ENCODE data around the gene MORC2.

The MORC2 gene

GRCh38 chr22:30889268-30889995 is 79.1 kb downstream of the MORC2 start:
- peak; percentile 18 for DNase-seq (ENCODE audit: low spot score)

GRCh38 chr22:30887861-30888260 is 80.7 kb downstream of the MORC2 start:
- peak; percentile 25 for DNase-seq (ENCODE audit: low spot score)

- peak; percentile 57 for DNase-seq (ENCODE audit: low spot score)
Measured at GRCh38 chr22:30887453-30887852, 81.1 kb downstream of the MORC2 start.

GRCh38 chr22:30885591-30885990 is 83.0 kb downstream of the MORC2 start:
- peak; percentile 22 for DNase-seq (ENCODE audit: low spot score)

GRCh38 chr22:30885001-30885366 is 83.6 kb downstream of the MORC2 start:
- DNase-seq (ENCODE audit: low spot score), result peak; percentile 47

GRCh38 chr22:30884211-30885000 is 84.2 kb downstream of the MORC2 start:
- DNase-seq (ENCODE audit: low spot score), result no peak

- DNase-seq (ENCODE audit: low spot score), result no peak
Measured at GRCh38 chr22:30883586-30884145, 84.9 kb downstream of the MORC2 start.

GRCh38 chr22:30882974-30883533 is 85.5 kb downstream of the MORC2 start:
- no peak for DNase-seq (ENCODE audit: low spot score)

- DNase-seq (ENCODE audit: low spot score), result no peak
Measured at GRCh38 chr22:30882184-30882717, 86.3 kb downstream of the MORC2 start.

- no peak for DNase-seq (ENCODE audit: low spot score)
Measured at GRCh38 chr22:30881361-30882183, 87.0 kb downstream of the MORC2 start.

GRCh38 chr22:30880847-30881246 is 87.7 kb downstream of the MORC2 start:
- no peak for DNase-seq (ENCODE audit: low spot score)

GRCh38 chr22:30880181-30880601 is 88.4 kb downstream of the MORC2 start:
- no peak for DNase-seq (ENCODE audit: low spot score)

GRCh38 chr22:30879415-30879797 is 89.2 kb downstream of the MORC2 start:
- DNase-seq (ENCODE audit: low spot score), result no peak

GRCh38 chr22:30878516-30879414 is 89.8 kb downstream of the MORC2 start:
- DNase-seq (ENCODE audit: low spot score), result no peak

- DNase-seq (ENCODE audit: low spot score), result peak; percentile 37
Measured at GRCh38 chr22:30877662-30878515, 90.7 kb downstream of the MORC2 start.

GRCh38 chr22:30876915-30877553 is 91.5 kb downstream of the MORC2 start:
- peak; percentile 60 for DNase-seq (ENCODE audit: low spot score)

GRCh38 chr22:30876221-30876751 is 92.3 kb downstream of the MORC2 start:
- DNase-seq (ENCODE audit: low spot score), result peak; percentile 30

GRCh38 chr22:30875481-30876215 is 92.9 kb downstream of the MORC2 start:
- DNase-seq (ENCODE audit: low spot score), result peak; percentile 49

Data from left forelimb (tissue), 1 donor.